ENCODE measurements around the gene FRK.
"Not testable (repeated sequence)": the region's sequence is repeated elsewhere in the genome, so short reads cannot be mapped to it uniquely, and the experiment has no call there.

FRK gene

GRCh38 chr6:115934829-115935228 is 125.9 kb downstream of the FRK start:
- DNase-seq, result no peak

GRCh38 chr6:115934145-115934544 is 126.5 kb downstream of the FRK start:
- DNase-seq, result no peak

- DNase-seq, result no peak
Observed at GRCh38 chr6:115932481-115932880, 128.2 kb downstream of the FRK start.

- not testable (repeated sequence) for DNase-seq
Observed at GRCh38 chr6:115928000-115928399, 132.7 kb downstream of the FRK start.

- DNase-seq, result no peak
Observed at GRCh38 chr6:115922971-115923370, 137.7 kb downstream of the FRK start.

- DNase-seq, result no peak
Observed at GRCh38 chr6:115914098-115914497, 146.6 kb downstream of the FRK start.

- DNase-seq, result no peak
Observed at GRCh38 chr6:115909923-115910546, 150.7 kb downstream of the FRK start.

GRCh38 chr6:115908906-115909559 is 151.7 kb downstream of the FRK start:
- DNase-seq, result no peak

- DNase-seq, result no peak
Observed at GRCh38 chr6:115905471-115905870, 155.2 kb downstream of the FRK start.

- DNase-seq, result no peak
Observed at GRCh38 chr6:115902436-115902835, 158.3 kb downstream of the FRK start.

GRCh38 chr6:115901896-115902295 is 158.8 kb downstream of the FRK start:
- no peak for DNase-seq

- no peak for DNase-seq
Observed at GRCh38 chr6:115899730-115900282, 160.9 kb downstream of the FRK start.

GRCh38 chr6:115898246-115898645 is 162.4 kb downstream of the FRK start:
- DNase-seq, result no peak

- no peak for DNase-seq
Observed at GRCh38 chr6:115896538-115897129, 164.1 kb downstream of the FRK start.

GRCh38 chr6:115894426-115894992 is 166.2 kb downstream of the FRK start:
- DNase-seq, result no peak

GRCh38 chr6:115891750-115892149 is 168.9 kb downstream of the FRK start:
- DNase-seq, result no peak

GRCh38 chr6:115891111-115891669 is 169.5 kb downstream of the FRK start:
- no peak for DNase-seq

- no peak for DNase-seq
Observed at GRCh38 chr6:115890238-115890637, 170.5 kb downstream of the FRK start.

GRCh38 chr6:115888687-115889470 is 171.8 kb downstream of the FRK start:
- not testable (repeated sequence) for DNase-seq

- DNase-seq, result no peak
Observed at GRCh38 chr6:115887891-115888290, 172.8 kb downstream of the FRK start.

GRCh38 chr6:115885636-115886366 is 174.9 kb downstream of the FRK start:
- no peak for DNase-seq

- DNase-seq, result no peak
Observed at GRCh38 chr6:115882771-115883170, 177.9 kb downstream of the FRK start.

All from central memory CD4-positive, alpha-beta T cell (primary cell).